Stimulated activated CD4-positive, alpha-beta T cell treated with anti-CD3 and anti-CD28 coated beads, Interleukin-2, amount 100 ng/mL, for 24 hours (primary cell): ENCODE data around the gene TRPC3.

Experiments used
- DNase-seq, 2 donors: peaks; one replicate each; pipeline ENCODE4 v3.0.0-alpha.2; 2020

Gene TRPC3

GRCh38 chr4:121951521-121952110 is at the start of gene TRPC3:
TRPC3 (minus strand) TSS chr4:121952060; CDS start chr4:121951680, 380 bp downstream.
- DNase-seq, result peak; percentile 40 to 56

GRCh38 chr4:122000849-122001248 is 49.0 kb upstream of the TRPC3 start:
- DNase-seq, result no peak

GRCh38 chr4:121998024-121998423 is 46.2 kb upstream of the TRPC3 start:
- DNase-seq, result no peak

GRCh38 chr4:121995790-121996537 is 44.1 kb upstream of the TRPC3 start:
- no peak for DNase-seq

- no peak for DNase-seq
These were observed 40.1 kb upstream of the TRPC3 start for GRCh38 chr4:121991968-121992367.

- no peak for DNase-seq
These were observed 38.6 kb upstream of the TRPC3 start for GRCh38 chr4:121990489-121990888.

GRCh38 chr4:121989715-121990114 is 37.9 kb upstream of the TRPC3 start:
- no peak for DNase-seq

- no peak for DNase-seq
These were observed 37.1 kb upstream of the TRPC3 start for GRCh38 chr4:121988950-121989349.

GRCh38 chr4:121980643-121981042 is 28.8 kb upstream of the TRPC3 start:
- DNase-seq, result no peak

GRCh38 chr4:121978172-121978516 is 26.3 kb upstream of the TRPC3 start:
- DNase-seq, result no peak

- no peak for DNase-seq
These were observed 25.7 kb upstream of the TRPC3 start for GRCh38 chr4:121977251-121978171.

GRCh38 chr4:121975784-121976183 is 23.9 kb upstream of the TRPC3 start:
- DNase-seq, result no peak

- no peak for DNase-seq
These were observed 22.0 kb upstream of the TRPC3 start for GRCh38 chr4:121973816-121974215.

- DNase-seq, result no peak
These were observed 17.0 kb upstream of the TRPC3 start for GRCh38 chr4:121968859-121969258.

GRCh38 chr4:121964958-121965357 is 13.1 kb upstream of the TRPC3 start:
- DNase-seq, result no peak

GRCh38 chr4:121960818-121961217 is 9.0 kb upstream of the TRPC3 start:
- DNase-seq, result no peak

- no peak for DNase-seq
These were observed 6.9 kb upstream of the TRPC3 start for GRCh38 chr4:121958777-121959176.

GRCh38 chr4:121957266-121957665 is 5.4 kb upstream of the TRPC3 start:
- no peak for DNase-seq

- no peak for DNase-seq
These were observed 2.0 kb upstream of the TRPC3 start for GRCh38 chr4:121953860-121954259.

- no peak for DNase-seq
These were observed 430 bp upstream of the TRPC3 start for GRCh38 chr4:121952290-121952689.

GRCh38 chr4:121950680-121951520 is 960 bp downstream of the TRPC3 start:
- DNase-seq, result peak; percentile 30 to 34

- peak; percentile 90 to 94 for DNase-seq
These were observed 1.6 kb downstream of the TRPC3 start for GRCh38 chr4:121950212-121950679.

GRCh38 chr4:121946644-121947043 is 5.2 kb downstream of the TRPC3 start:
- DNase-seq, result no peak
